AG04449 (cell line): ENCODE measurements around the gene KCNH2.

Source experiments
- CTCF ChIA-PET: fragments of 350-600 bp; formaldehyde crosslinking; extraction: SDS; loops from one replicate; lab custom pipeline; 2021; ENCODE audit warnings: antibody characterized with exemption; lab: Yijun Ruan, JAX
- POLR2A ChIA-PET: fragments of 400-600, 350-600 bp; formaldehyde crosslinking; extraction: SDS; loops from one replicate; lab custom pipeline; 2020; ENCODE audit warnings: antibody characterized with exemption, inconsistent platforms; lab: Yijun Ruan, JAX
- DNase-seq: peaks from one replicate; pipeline ENCODE4 v3.0.0-alpha.2; 2010; ENCODE audit warnings: low read depth, low spot score
- H3K4me3 ChIP-seq: 2 replicates; pipeline ENCODE4 v1.5.1; 2011; ENCODE audit warnings: low read depth, mild to moderate bottlenecking, control low read depth, low read length
- CTCF ChIP-seq: IDR thresholded peaks from one replicate; pipeline ENCODE4 v1.5.1; 2011; ENCODE audit warnings: mild to moderate bottlenecking, moderate library complexity, low read length, control low read depth, inconsistent platforms; ENCODE audit not compliant: insufficient read depth; ENCODE audit errors: missing control alignments

Gene KCNH2

GRCh38 chr7:150969475-150969874 lies 8.6 kb downstream of the KCNH2 start:
- TF ChIP-seq CTCF: no peak
- ChIA-PET CTCF (interaction anchor here (0.9 to 5.5 kb wide), 5 partner anchors 8 to 144 kb away, joined by 3 to 41 read pairs (median 5); no protein-coding TSS in a partner anchor), POLR2A (no interaction called here)
- H3K4me3 ChIP-seq: no peak overlapping the region
- no peak for DNase-seq

GRCh38 chr7:150968734-150969372 lies 9.3 kb downstream of the KCNH2 start:
- no peak for DNase-seq
- no peak for TF ChIP-seq CTCF
- CTCF ChIA-PET: interaction anchor here (1.0 to 5.5 kb wide), 6 partner anchors 9 to 144 kb away, joined by 3 to 41 read pairs (median 4); no protein-coding TSS in a partner anchor
- POLR2A ChIA-PET: interaction anchor here (0.5 kb wide), 1 partner anchor 112 kb away, joined by 3 read pairs; the partner anchor contains the start of gene FASTK
- no peak overlapping the region for H3K4me3 ChIP-seq

- TF ChIP-seq CTCF: no peak
- ChIA-PET POLR2A (no interaction called here), CTCF (interaction anchor here (1.0 to 5.5 kb wide), 5 partner anchors 8 to 144 kb away, joined by 3 to 41 read pairs (median 3); no protein-coding TSS in a partner anchor)
- no peak for DNase-seq
- no peak overlapping the region for H3K4me3 ChIP-seq
Observed at GRCh38 chr7:150968056-150968733, 9.9 kb downstream of the KCNH2 start.

GRCh38 chr7:150967349-150967748 lies 10.8 kb downstream of the KCNH2 start:
- no peak for DNase-seq
- no peak for TF ChIP-seq CTCF
- H3K4me3 ChIP-seq: no peak overlapping the region
- ChIA-PET CTCF (interaction anchor here (1.0 to 5.5 kb wide), 6 partner anchors 7 to 145 kb away, joined by 3 to 41 read pairs (median 3); no protein-coding TSS in a partner anchor), POLR2A (no interaction called here)

GRCh38 chr7:150966002-150966401 lies 12.1 kb downstream of the KCNH2 start:
- POLR2A ChIA-PET: no interaction called here

More at GRCh38 chr7:150966002-150966401, 12.1 kb downstream of the KCNH2 start:
- H3K4me3 ChIP-seq: no peak overlapping the region
- CTCF ChIA-PET: interaction anchor here (1.5 to 7.8 kb wide), 4 partner anchors 12 to 145 kb away, joined by 5 to 87 read pairs (median 8); no protein-coding TSS in a partner anchor
- peak; percentile 13 for TF ChIP-seq CTCF
- no peak for DNase-seq
